ENCODE data around the gene MYL6.

DNA sequence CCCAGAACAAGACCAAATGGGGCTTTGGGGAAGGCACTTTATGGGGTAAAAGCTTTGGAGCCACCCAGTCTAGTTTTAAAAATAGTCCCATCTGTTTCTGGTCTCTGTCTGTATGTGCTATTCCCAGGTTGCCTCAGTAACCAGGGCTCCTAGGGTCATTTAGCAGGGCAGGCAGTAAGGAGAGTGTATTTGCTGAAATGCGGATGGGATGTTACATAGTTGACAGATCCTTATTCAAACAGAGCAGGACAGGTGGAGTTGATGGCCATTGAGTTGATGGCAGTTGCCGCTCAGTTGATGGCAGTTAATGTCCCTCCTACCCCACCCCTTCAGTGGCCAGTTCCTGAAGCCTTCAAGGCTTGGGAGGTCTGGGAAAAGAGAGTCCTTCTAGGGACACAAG lies 35.5 kb upstream of the MYL6 start:
- TF ChIP-seq, protein P1, sequence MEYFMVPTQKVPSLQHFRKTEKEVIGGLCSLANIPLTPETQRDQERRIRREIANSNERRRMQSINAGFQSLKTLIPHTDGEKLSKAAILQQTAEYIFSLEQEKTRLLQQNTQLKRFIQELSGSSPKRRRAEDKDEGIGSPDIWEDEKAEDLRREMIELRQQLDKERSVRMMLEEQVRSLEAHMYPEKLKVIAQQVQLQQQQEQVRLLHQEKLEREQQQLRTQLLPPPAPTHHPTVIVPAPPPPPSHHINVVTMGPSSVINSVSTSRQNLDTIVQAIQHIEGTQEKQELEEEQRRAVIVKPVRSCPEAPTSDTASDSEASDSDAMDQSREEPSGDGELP (CRISPR knock-in tag; IDR thresholded peaks at IDR 0.05; ENCODE audit: borderline replicate concordance): no peak
- TF ChIP-seq FIP1L1 (IDR thresholded peaks at IDR 0.05; ENCODE audit: low read depth, low read length, poor library complexity, severe bottlenecking) (no peak), ZNF780A (CRISPR knock-in tag; IDR thresholded peaks at IDR 0.05) (no peak), SMC3 (conservative IDR thresholded peaks at IDR 0.05; ENCODE audit: insufficient read depth, low read depth, low read length) (no peak)
- TF ChIP-seq, protein P2, sequence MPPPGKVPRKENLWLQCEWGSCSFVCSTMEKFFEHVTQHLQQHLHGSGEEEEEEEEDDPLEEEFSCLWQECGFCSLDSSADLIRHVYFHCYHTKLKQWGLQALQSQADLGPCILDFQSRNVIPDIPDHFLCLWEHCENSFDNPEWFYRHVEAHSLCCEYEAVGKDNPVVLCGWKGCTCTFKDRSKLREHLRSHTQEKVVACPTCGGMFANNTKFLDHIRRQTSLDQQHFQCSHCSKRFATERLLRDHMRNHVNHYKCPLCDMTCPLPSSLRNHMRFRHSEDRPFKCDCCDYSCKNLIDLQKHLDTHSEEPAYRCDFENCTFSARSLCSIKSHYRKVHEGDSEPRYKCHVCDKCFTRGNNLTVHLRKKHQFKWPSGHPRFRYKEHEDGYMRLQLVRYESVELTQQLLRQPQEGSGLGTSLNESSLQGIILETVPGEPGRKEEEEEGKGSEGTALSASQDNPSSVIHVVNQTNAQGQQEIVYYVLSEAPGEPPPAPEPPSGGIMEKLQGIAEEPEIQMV (tag; conservative IDR thresholded peaks at IDR 0.05; ENCODE audit: low read depth): no peak
- TF ChIP-seq, protein P3, sequence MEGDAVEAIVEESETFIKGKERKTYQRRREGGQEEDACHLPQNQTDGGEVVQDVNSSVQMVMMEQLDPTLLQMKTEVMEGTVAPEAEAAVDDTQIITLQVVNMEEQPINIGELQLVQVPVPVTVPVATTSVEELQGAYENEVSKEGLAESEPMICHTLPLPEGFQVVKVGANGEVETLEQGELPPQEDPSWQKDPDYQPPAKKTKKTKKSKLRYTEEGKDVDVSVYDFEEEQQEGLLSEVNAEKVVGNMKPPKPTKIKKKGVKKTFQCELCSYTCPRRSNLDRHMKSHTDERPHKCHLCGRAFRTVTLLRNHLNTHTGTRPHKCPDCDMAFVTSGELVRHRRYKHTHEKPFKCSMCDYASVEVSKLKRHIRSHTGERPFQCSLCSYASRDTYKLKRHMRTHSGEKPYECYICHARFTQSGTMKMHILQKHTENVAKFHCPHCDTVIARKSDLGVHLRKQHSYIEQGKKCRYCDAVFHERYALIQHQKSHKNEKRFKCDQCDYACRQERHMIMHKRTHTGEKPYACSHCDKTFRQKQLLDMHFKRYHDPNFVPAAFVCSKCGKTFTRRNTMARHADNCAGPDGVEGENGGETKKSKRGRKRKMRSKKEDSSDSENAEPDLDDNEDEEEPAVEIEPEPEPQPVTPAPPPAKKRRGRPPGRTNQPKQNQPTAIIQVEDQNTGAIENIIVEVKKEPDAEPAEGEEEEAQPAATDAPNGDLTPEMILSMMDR (IDR thresholded peaks at IDR 0.05 in 2 of 3, conservative IDR thresholded peaks at IDR 0.05 in 1 of 3; ENCODE audit: insufficient read depth in 2 of 3, low read depth in 1 of 3, low read length in 3 of 3): no peak

Data from K562 (cell line).